Measurements from ENCODE around the gene VAMP1.

- TF ChIP-seq POLR2A (IDR thresholded peaks at IDR 0.05; ENCODE audit: low read length) (no peak), GATA1 (IDR thresholded peaks at IDR 0.05; ENCODE audit: low read depth, low read length) (no peak)
Observed at GRCh38 chr12:6440391-6440790, 30.1 kb downstream of the VAMP1 start.

All from erythroblast (primary cell).